ENCODE results near the gene HNRNPA0.
"Not testable (repeated sequence)": the region's sequence is repeated elsewhere in the genome, so short reads cannot be mapped to it uniquely, and the experiment has no call there.

HNRNPA0 gene

GRCh38 chr5:137778772-137779564, 24.8 kb upstream of the HNRNPA0 start:
- H2AFZ ChIP-seq (ENCODE audit: low read depth, low read length) = no peak overlapping the region
- DNase-seq = peak; percentile 48
- H3K36me3 ChIP-seq (ENCODE audit: control insufficient read depth in 1 of 2, insufficient read depth in 2 of 2, low read depth in 1 of 2, low read length in 2 of 2) = no peaks in the 10 kb centered on the region
- no peak overlapping the region for H3K23ac ChIP-seq (ENCODE audit: low read length in 2 of 2)
- H2AK5ac ChIP-seq (ENCODE audit: low read length, severe bottlenecking) = no peak overlapping the region
- H3K4me3 ChIP-seq (ENCODE audit: insufficient read depth in 1 of 2, low read depth in 1 of 2, low read length in 2 of 2) = no peak overlapping the region
- H3K14ac ChIP-seq (ENCODE audit: low read length in 2 of 2) = no peak overlapping the region
- no peak overlapping the region for H2BK15ac ChIP-seq (ENCODE audit: low read depth, poor library complexity, severe bottlenecking)
- H3K27me3 ChIP-seq (ENCODE audit: control insufficient read depth in 1 of 2, insufficient read depth in 1 of 2, low read length in 2 of 2) = no peaks in the 10 kb centered on the region
- no peaks in the 10 kb centered on the region for H3K4me1 ChIP-seq (ENCODE audit: control insufficient read depth, insufficient read depth, low read depth, low read length)
- no peak overlapping the region for H3K18ac ChIP-seq (ENCODE audit: low read depth in 1 of 2, low read length in 2 of 2)
- H3K79me1 ChIP-seq (replicated peaks; ENCODE audit: low read length, poor library complexity, severe bottlenecking) = no peaks in the 10 kb centered on the region
- no peak overlapping the region for H2BK120ac ChIP-seq (ENCODE audit: low read depth, low read length)
- H4K8ac ChIP-seq (ENCODE audit: low read length) = no peak overlapping the region
- 17% methylated on average over 1 of the region's 2 CpGs for WGBS
- H2BK5ac ChIP-seq (ENCODE audit: low read depth, low read length, poor library complexity, severe bottlenecking) = no peak overlapping the region
- H3K4ac ChIP-seq (ENCODE audit: low read depth in 1 of 2, low read length in 2 of 2) = no peak overlapping the region
- H4K91ac ChIP-seq (ENCODE audit: low read length) = no peak overlapping the region
- H2BK12ac ChIP-seq (ENCODE audit: low read length in 2 of 2) = no peak overlapping the region
- no peaks in the 10 kb centered on the region for H3K9me3 ChIP-seq (ENCODE audit: control insufficient read depth, low read length)
- H3K4me2 ChIP-seq (ENCODE audit: low read length, poor library complexity, severe bottlenecking) = no peak overlapping the region
- no peak overlapping the region for H3K27ac ChIP-seq (ENCODE audit: low read length, poor library complexity, severe bottlenecking)
- no peak overlapping the region for H3K9ac ChIP-seq (ENCODE audit: low read length)

GRCh38 chr5:137767937-137768336, 13.8 kb upstream of the HNRNPA0 start:
- H4K91ac ChIP-seq (ENCODE audit: low read length); DNase-seq; H3K27me3 ChIP-seq (ENCODE audit: control insufficient read depth in 1 of 2, insufficient read depth in 1 of 2, low read length in 2 of 2); H3K4me3 ChIP-seq (ENCODE audit: insufficient read depth in 1 of 2, low read depth in 1 of 2, low read length in 2 of 2); H2AK5ac ChIP-seq (ENCODE audit: low read length, severe bottlenecking); H2BK120ac ChIP-seq (ENCODE audit: low read depth, low read length); H3K4ac ChIP-seq (ENCODE audit: low read depth in 1 of 2, low read length in 2 of 2); H2BK5ac ChIP-seq (ENCODE audit: low read depth, low read length, poor library complexity, severe bottlenecking); H3K9ac ChIP-seq (ENCODE audit: low read length); H3K4me1 ChIP-seq (ENCODE audit: control insufficient read depth, insufficient read depth, low read depth, low read length); H3K18ac ChIP-seq (ENCODE audit: low read depth in 1 of 2, low read length in 2 of 2); H4K8ac ChIP-seq (ENCODE audit: low read length); H3K36me3 ChIP-seq (ENCODE audit: control insufficient read depth in 1 of 2, insufficient read depth in 2 of 2, low read depth in 1 of 2, low read length in 2 of 2); H3K27ac ChIP-seq (ENCODE audit: low read length, poor library complexity, severe bottlenecking); H2AFZ ChIP-seq (ENCODE audit: low read depth, low read length); H2BK12ac ChIP-seq (ENCODE audit: low read length in 2 of 2); H3K79me1 ChIP-seq (replicated peaks; ENCODE audit: low read length, poor library complexity, severe bottlenecking); H3K23ac ChIP-seq (ENCODE audit: low read length in 2 of 2); H2BK15ac ChIP-seq (ENCODE audit: low read depth, poor library complexity, severe bottlenecking); H3K14ac ChIP-seq (ENCODE audit: low read length in 2 of 2); H3K9me3 ChIP-seq (ENCODE audit: control insufficient read depth, low read length); H3K4me2 ChIP-seq (ENCODE audit: low read length, poor library complexity, severe bottlenecking): not testable (repeated sequence)
- WGBS = 89% methylated on average over 4 of the region's 5 CpGs

- Histone ChIP-seq H3K9ac (ENCODE audit: low read length) (peak overlapping the region; percentile 20), H4K91ac (ENCODE audit: low read length) (no peak overlapping the region), H3K4me2 (ENCODE audit: low read length, poor library complexity, severe bottlenecking) (no peak overlapping the region), H2BK12ac (ENCODE audit: low read length in 2 of 2) (no peak overlapping the region), H2AFZ (ENCODE audit: low read depth, low read length) (no peak overlapping the region), H2BK120ac (ENCODE audit: low read depth, low read length) (no peak overlapping the region), H3K27me3 (ENCODE audit: control insufficient read depth in 1 of 2, insufficient read depth in 1 of 2, low read length in 2 of 2) (no peaks in the 10 kb centered on the region), H3K4me3 (ENCODE audit: insufficient read depth in 1 of 2, low read depth in 1 of 2, low read length in 2 of 2) (no peak overlapping the region), H3K23ac (ENCODE audit: low read length in 2 of 2) (no peak overlapping the region), H3K4me1 (ENCODE audit: control insufficient read depth, insufficient read depth, low read depth, low read length) (no peaks in the 10 kb centered on the region), H2AK5ac (ENCODE audit: low read length, severe bottlenecking) (no peak overlapping the region), H3K36me3 (ENCODE audit: control insufficient read depth in 1 of 2, insufficient read depth in 2 of 2, low read depth in 1 of 2, low read length in 2 of 2) (no peaks in the 10 kb centered on the region), H3K4ac (ENCODE audit: low read depth in 1 of 2, low read length in 2 of 2) (no peak overlapping the region), H3K79me1 (replicated peaks; ENCODE audit: low read length, poor library complexity, severe bottlenecking) (no peaks in the 10 kb centered on the region), H3K14ac (ENCODE audit: low read length in 2 of 2) (no peak overlapping the region), H2BK15ac (ENCODE audit: low read depth, poor library complexity, severe bottlenecking) (no peak overlapping the region), H2BK5ac (ENCODE audit: low read depth, low read length, poor library complexity, severe bottlenecking) (no peak overlapping the region), H3K27ac (ENCODE audit: low read length, poor library complexity, severe bottlenecking) (no peak overlapping the region), H3K9me3 (ENCODE audit: control insufficient read depth, low read length) (no peaks in the 10 kb centered on the region), H3K18ac (ENCODE audit: low read depth in 1 of 2, low read length in 2 of 2) (no peak overlapping the region), H4K8ac (ENCODE audit: low read length) (no peak overlapping the region)
- no peak for DNase-seq
- WGBS = 93% methylated on average over 2 of the region's 3 CpGs
These were observed 7.4 kb upstream of the HNRNPA0 start for GRCh38 chr5:137761566-137761965.

GRCh38 chr5:137760719-137761516, 6.8 kb upstream of the HNRNPA0 start:
- H3K18ac ChIP-seq (ENCODE audit: low read depth in 1 of 2, low read length in 2 of 2) = no peak overlapping the region
- H3K9ac ChIP-seq (ENCODE audit: low read length) = peak overlapping the region; percentile 20
- H3K9me3 ChIP-seq (ENCODE audit: control insufficient read depth, low read length) = no peaks in the 10 kb centered on the region
- no peaks in the 10 kb centered on the region for H3K4me1 ChIP-seq (ENCODE audit: control insufficient read depth, insufficient read depth, low read depth, low read length)
- H4K91ac ChIP-seq (ENCODE audit: low read length) = no peak overlapping the region
- no peak overlapping the region for H3K23ac ChIP-seq (ENCODE audit: low read length in 2 of 2)
- no peaks in the 10 kb centered on the region for H3K79me1 ChIP-seq (replicated peaks; ENCODE audit: low read length, poor library complexity, severe bottlenecking)
- no peak overlapping the region for H4K8ac ChIP-seq (ENCODE audit: low read length)
- H2AK5ac ChIP-seq (ENCODE audit: low read length, severe bottlenecking) = no peak overlapping the region
- H3K36me3 ChIP-seq (ENCODE audit: control insufficient read depth in 1 of 2, insufficient read depth in 2 of 2, low read depth in 1 of 2, low read length in 2 of 2) = no peaks in the 10 kb centered on the region
- no peak overlapping the region for H3K4me3 ChIP-seq (ENCODE audit: insufficient read depth in 1 of 2, low read depth in 1 of 2, low read length in 2 of 2)
- no peak overlapping the region for H2AFZ ChIP-seq (ENCODE audit: low read depth, low read length)
- DNase-seq = no peak
- WGBS = 58% methylated on average over 6 of the region's 7 CpGs
- H2BK15ac ChIP-seq (ENCODE audit: low read depth, poor library complexity, severe bottlenecking) = no peak overlapping the region
- H2BK12ac ChIP-seq (ENCODE audit: low read length in 2 of 2) = no peak overlapping the region
- no peaks in the 10 kb centered on the region for H3K27me3 ChIP-seq (ENCODE audit: control insufficient read depth in 1 of 2, insufficient read depth in 1 of 2, low read length in 2 of 2)
- H3K4me2 ChIP-seq (ENCODE audit: low read length, poor library complexity, severe bottlenecking) = no peak overlapping the region
- H2BK5ac ChIP-seq (ENCODE audit: low read depth, low read length, poor library complexity, severe bottlenecking) = no peak overlapping the region
- H3K14ac ChIP-seq (ENCODE audit: low read length in 2 of 2) = no peak overlapping the region
- H3K27ac ChIP-seq (ENCODE audit: low read length, poor library complexity, severe bottlenecking) = no peak overlapping the region
- H3K4ac ChIP-seq (ENCODE audit: low read depth in 1 of 2, low read length in 2 of 2) = no peak overlapping the region
- H2BK120ac ChIP-seq (ENCODE audit: low read depth, low read length) = no peak overlapping the region
